ENCODE measurements around the gene SLC22A23.

Gene SLC22A23

DNA sequence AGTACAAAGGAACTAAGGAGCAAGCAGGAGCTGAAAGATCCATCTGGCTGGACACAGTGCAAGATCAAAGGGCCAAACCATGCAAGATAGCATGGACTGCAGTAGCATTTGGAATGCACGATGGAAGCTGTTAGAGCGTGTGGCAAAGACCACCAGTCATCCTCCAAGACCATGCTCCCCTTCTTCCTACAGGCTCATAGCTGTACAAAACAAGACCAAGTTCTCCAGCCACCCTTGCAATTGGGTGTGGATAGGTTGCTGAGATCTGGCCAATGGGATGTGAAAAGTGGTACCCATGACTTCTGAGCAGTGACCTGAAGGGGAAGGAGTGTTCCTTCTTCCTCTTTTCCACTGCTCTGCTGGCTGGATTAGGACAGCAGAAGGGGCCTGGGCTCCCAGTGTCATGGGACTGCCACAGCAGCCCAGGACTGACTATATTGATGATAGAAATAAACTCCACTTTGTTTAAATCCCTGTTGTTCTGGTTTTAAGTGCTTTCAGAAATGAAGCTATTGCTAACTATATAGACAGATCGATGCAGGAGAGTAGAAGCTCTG lies 64.9 kb downstream of the SLC22A23 start:
- H3K4me2 ChIP-seq (ENCODE audit: low read length) = no peak overlapping the region
- H3K4me3 ChIP-seq (ENCODE audit: low read length) = no peak overlapping the region
- H3F3A ChIP-seq (ENCODE audit: control insufficient read depth, insufficient read depth) = no peaks in the 10 kb centered on the region
- no peak overlapping the region for H3K27ac ChIP-seq (ENCODE audit: low read depth, low read length)
- TF ChIP-seq EZH2phosphoT487 (IDR thresholded peaks at IDR 0.05; ENCODE audit: borderline replicate concordance, low read length) = no peak
- TF ChIP-seq CTCF (IDR thresholded peaks at IDR 0.05; ENCODE audit: low read depth, low read length, poor library complexity, severe bottlenecking) = no peak
- H3K9me2 ChIP-seq (replicated peaks; ENCODE audit: control insufficient read depth, low read length) = no peaks in the 10 kb centered on the region
- no peaks in the 10 kb centered on the region for H3K79me2 ChIP-seq (ENCODE audit: control insufficient read depth, low read length)
- H3K4me1 ChIP-seq (ENCODE audit: control insufficient read depth, low read length) = peaks cover 5% of the 10 kb centered on the region
- H4K20me1 ChIP-seq (ENCODE audit: control insufficient read depth, insufficient read depth, low read depth, low read length) = no peaks in the 10 kb centered on the region
- H3K27me3 ChIP-seq (ENCODE audit: control insufficient read depth, low read length) = peaks cover 17% of the 10 kb centered on the region
- no peaks in the 10 kb centered on the region for H3K36me3 ChIP-seq (ENCODE audit: control insufficient read depth, low read length)
- no peaks in the 10 kb centered on the region for H3K9me3 ChIP-seq (ENCODE audit: control insufficient read depth, insufficient read depth, low read length)

- Histone ChIP-seq H3F3A (ENCODE audit: control insufficient read depth, insufficient read depth) (no peaks in the 10 kb centered on the region), H3K36me3 (ENCODE audit: control insufficient read depth, low read length) (no peaks in the 10 kb centered on the region), H4K20me1 (ENCODE audit: control insufficient read depth, insufficient read depth, low read depth, low read length) (no peaks in the 10 kb centered on the region), H3K4me2 (ENCODE audit: low read length) (no peak overlapping the region), H3K9me2 (replicated peaks; ENCODE audit: control insufficient read depth, low read length) (no peaks in the 10 kb centered on the region), H3K27me3 (ENCODE audit: control insufficient read depth, low read length) (peaks cover 22% of the 10 kb centered on the region), H3K4me3 (ENCODE audit: low read length) (no peak overlapping the region), H3K9me3 (ENCODE audit: control insufficient read depth, insufficient read depth, low read length) (no peaks in the 10 kb centered on the region), H3K27ac (ENCODE audit: low read depth, low read length) (no peak overlapping the region), H3K79me2 (ENCODE audit: control insufficient read depth, low read length) (no peaks in the 10 kb centered on the region), H3K4me1 (ENCODE audit: control insufficient read depth, low read length) (peaks cover 5% of the 10 kb centered on the region)
- TF ChIP-seq EZH2phosphoT487 (IDR thresholded peaks at IDR 0.05; ENCODE audit: borderline replicate concordance, low read length) (no peak), CTCF (IDR thresholded peaks at IDR 0.05; ENCODE audit: low read depth, low read length, poor library complexity, severe bottlenecking) (no peak)
These were observed 66.2 kb downstream of the SLC22A23 start for GRCh38 chr6:3390698-3391097.

- no peak overlapping the region for H3K27ac ChIP-seq (ENCODE audit: low read depth, low read length)
These were observed 67.3 kb downstream of the SLC22A23 start for GRCh38 chr6:3389390-3390167.

More at GRCh38 chr6:3389390-3390167, 67.3 kb downstream of the SLC22A23 start:
- Histone ChIP-seq H3K4me1 (ENCODE audit: control insufficient read depth, low read length) (peaks cover 5% of the 10 kb centered on the region), H3F3A (ENCODE audit: control insufficient read depth, insufficient read depth) (no peaks in the 10 kb centered on the region), H4K20me1 (ENCODE audit: control insufficient read depth, insufficient read depth, low read depth, low read length) (no peaks in the 10 kb centered on the region), H3K9me2 (replicated peaks; ENCODE audit: control insufficient read depth, low read length) (no peaks in the 10 kb centered on the region), H3K4me3 (ENCODE audit: low read length) (no peak overlapping the region), H3K9me3 (ENCODE audit: control insufficient read depth, insufficient read depth, low read length) (no peaks in the 10 kb centered on the region), H3K79me2 (ENCODE audit: control insufficient read depth, low read length) (no peaks in the 10 kb centered on the region), H3K36me3 (ENCODE audit: control insufficient read depth, low read length) (no peaks in the 10 kb centered on the region), H3K27me3 (ENCODE audit: control insufficient read depth, low read length) (peaks cover 23% of the 10 kb centered on the region), H3K4me2 (ENCODE audit: low read length) (no peak overlapping the region)
- TF ChIP-seq EZH2phosphoT487 (IDR thresholded peaks at IDR 0.05; ENCODE audit: borderline replicate concordance, low read length) = no peak
- TF ChIP-seq CTCF (IDR thresholded peaks at IDR 0.05; ENCODE audit: low read depth, low read length, poor library complexity, severe bottlenecking) = no peak

Measured in DOHH2 (cell line).